ENCODE results near the gene FAM149A. TPM values are rescaled to one million over a fixed set of nuclear protein-coding genes. Genes with fewer than 3 reads are reported as not detected.

Gene FAM149A
- total and polyA plus RNA-seq, 10 of the 15 experiments (the other 5 are each of a cell fraction or from before 2014, with no cell fraction given) = 0.38 to 1.9 (median 0.99) TPM

DNA sequence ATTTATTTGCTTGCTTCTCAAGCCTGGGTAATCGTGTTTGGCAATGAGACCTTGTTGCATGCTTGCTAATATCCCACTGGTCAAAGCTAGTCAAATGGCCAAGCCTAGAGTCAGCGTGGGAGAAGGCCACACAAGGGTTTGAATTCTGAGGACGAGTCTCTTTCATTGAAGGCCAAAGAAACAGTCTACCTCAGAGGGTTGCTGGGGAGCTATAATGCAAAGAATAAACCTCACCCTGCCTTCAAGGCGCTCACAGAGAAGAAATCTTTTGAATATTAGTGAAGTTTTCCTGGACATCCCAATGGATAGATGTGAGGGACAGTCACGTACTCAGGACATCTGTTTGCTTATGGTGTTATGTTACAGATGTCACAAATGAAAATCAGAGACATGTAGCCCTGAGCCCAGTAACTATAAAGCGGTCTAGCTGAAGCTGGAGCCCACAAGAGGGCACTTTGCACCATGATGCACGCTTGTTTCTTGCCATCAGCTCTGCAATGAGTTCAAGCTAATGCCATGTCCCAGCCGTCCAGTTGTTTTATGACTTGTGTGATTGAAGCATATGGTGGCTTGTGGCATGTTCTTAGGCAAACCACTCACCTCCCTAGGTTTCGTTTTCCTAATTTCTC is 36.6 kb upstream of the FAM149A start:
- Histone ChIP-seq H3K9ac (ENCODE audit: control insufficient read depth, insufficient read depth, low read length) (no peak overlapping the region), H4K20me1 (ENCODE audit: control insufficient read depth, insufficient read depth) (no peaks in the 10 kb centered on the region), H3K79me2 (ENCODE audit: control insufficient read depth, insufficient read depth, low read length) (no peaks in the 10 kb centered on the region), H3K27me3 (replicated peaks in 1 of 2; ENCODE audit: control insufficient read depth in 2 of 2, insufficient read depth in 2 of 2, low read length in 1 of 2) (peaks cover 0 to 3% of the 10 kb centered on the region in 2 experiments; a peak in 2 of 4 replicates), H3K36me3 (ENCODE audit: control insufficient read depth in 2 of 2, insufficient read depth in 2 of 2, low read length in 1 of 2) (no peaks in the 10 kb centered on the region), H3K27ac (ENCODE audit: control insufficient read depth, insufficient read depth) (no peak overlapping the region), H3K4me2 (ENCODE audit: control insufficient read depth, insufficient read depth) (peak overlapping the region; percentile 85), H3K4me1 (ENCODE audit: control insufficient read depth, insufficient read depth, low read length) (no peaks in the 10 kb centered on the region), H3K9me3 (replicated peaks; ENCODE audit: control insufficient read depth, insufficient read depth, low read length) (no peaks in the 10 kb centered on the region), H3K4me3 (no peak overlapping the region), H2AFZ (ENCODE audit: control insufficient read depth, low read depth, low read length) (peak overlapping the region; percentile 9)
- DNase-seq (ENCODE audit: low read depth, low spot score) (peak; percentile 25), ATAC-seq (peak; percentile 94), FAIRE-seq (peak; percentile 52)
- 16% methylated on average over 9 of the region's 9 CpGs for WGBS (ENCODE audit: insufficient coverage, insufficient replicate concordance, low lambda C conversion rate, missing lambda C conversion rate)
- SMC1A ChIA-PET (ENCODE audit: uncharacterized antibody, unreplicated experiment) = interaction anchor here (0.9 to 2.0 kb wide), 4 partner anchors 11 to 69 kb away, joined by 3 to 16 read pairs (median 6); no protein-coding TSS in a partner anchor
- intact Hi-C loops (cut with micrococcal nuclease; ENCODE audit: unreplicated experiment) = loop anchor here (1.0 to 2.0 kb wide), 3 partner anchors 69 to 519 kb away; no protein-coding TSS in a partner anchor
- RAD21 ChIA-PET (ENCODE audit: unreplicated experiment) = interaction anchor here (1.0 to 1.5 kb wide), 3 partner anchors 67 to 520 kb away, joined by 4 to 5 read pairs (median 5); no protein-coding TSS in a partner anchor
- POLR2A ChIA-PET = no interaction called here
- in situ Hi-C loops (cut with MboI) = loop anchor here (5.0 kb wide), 1 partner anchor 69 kb away; no protein-coding TSS in a partner anchor
- CTCF ChIA-PET = interaction anchor here (0.6 to 3.6 kb wide), 6 partner anchors 11 to 519 kb away, joined by 3 to 38 read pairs (median 4); no protein-coding TSS in a partner anchor
- TF ChIP-seq SMC3 (IDR thresholded peaks at IDR 0.05; ENCODE audit: borderline replicate concordance, low read length) (peak; percentile 54; the same call in 1 of the 2 replicates), TAF1 (IDR thresholded peaks at IDR 0.05; ENCODE audit: borderline replicate concordance, low read depth, low read length) (no peak), ESRRA (IDR thresholded peaks at IDR 0.05; ENCODE audit: low read length) (no peak), RUNX3 (IDR thresholded peaks at IDR 0.05; ENCODE audit: low read length) (no peak), YY1 (IDR thresholded peaks at IDR 0.05; ENCODE audit: low read depth, low read length) (no peak), ZSCAN29 (IDR thresholded peaks at IDR 0.05) (no peak), ATF7 (IDR thresholded peaks at IDR 0.05; ENCODE audit: low read depth) (no peak), RAD21 (IDR thresholded peaks at IDR 0.05; ENCODE audit: insufficient read depth, low read depth, low read length) (peak; percentile 60), BHLHE40 (IDR thresholded peaks at IDR 0.05; ENCODE audit: borderline replicate concordance in 1 of 2, low read depth in 2 of 2, low read length in 1 of 2) (no peak), MEF2B (IDR thresholded peaks at IDR 0.05; ENCODE audit: partially characterized antibody, poor library complexity, severe bottlenecking) (no peak), IKZF1 (conservative IDR thresholded peaks at IDR 0.05) (no peak)
- TF ChIP-seq, protein P1, sequence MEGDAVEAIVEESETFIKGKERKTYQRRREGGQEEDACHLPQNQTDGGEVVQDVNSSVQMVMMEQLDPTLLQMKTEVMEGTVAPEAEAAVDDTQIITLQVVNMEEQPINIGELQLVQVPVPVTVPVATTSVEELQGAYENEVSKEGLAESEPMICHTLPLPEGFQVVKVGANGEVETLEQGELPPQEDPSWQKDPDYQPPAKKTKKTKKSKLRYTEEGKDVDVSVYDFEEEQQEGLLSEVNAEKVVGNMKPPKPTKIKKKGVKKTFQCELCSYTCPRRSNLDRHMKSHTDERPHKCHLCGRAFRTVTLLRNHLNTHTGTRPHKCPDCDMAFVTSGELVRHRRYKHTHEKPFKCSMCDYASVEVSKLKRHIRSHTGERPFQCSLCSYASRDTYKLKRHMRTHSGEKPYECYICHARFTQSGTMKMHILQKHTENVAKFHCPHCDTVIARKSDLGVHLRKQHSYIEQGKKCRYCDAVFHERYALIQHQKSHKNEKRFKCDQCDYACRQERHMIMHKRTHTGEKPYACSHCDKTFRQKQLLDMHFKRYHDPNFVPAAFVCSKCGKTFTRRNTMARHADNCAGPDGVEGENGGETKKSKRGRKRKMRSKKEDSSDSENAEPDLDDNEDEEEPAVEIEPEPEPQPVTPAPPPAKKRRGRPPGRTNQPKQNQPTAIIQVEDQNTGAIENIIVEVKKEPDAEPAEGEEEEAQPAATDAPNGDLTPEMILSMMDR (IDR thresholded peaks at IDR 0.05 in 2 of 3, conservative IDR thresholded peaks at IDR 0.05 in 1 of 3; ENCODE audit: control insufficient read depth in 2 of 3, extremely low read depth in 1 of 3, insufficient read depth in 1 of 3, low read depth in 3 of 3, low read length in 3 of 3) = peak; percentile 54 to 55 (median 55); a peak in 5 of 6 replicates
- TF ChIP-seq, protein P2, sequence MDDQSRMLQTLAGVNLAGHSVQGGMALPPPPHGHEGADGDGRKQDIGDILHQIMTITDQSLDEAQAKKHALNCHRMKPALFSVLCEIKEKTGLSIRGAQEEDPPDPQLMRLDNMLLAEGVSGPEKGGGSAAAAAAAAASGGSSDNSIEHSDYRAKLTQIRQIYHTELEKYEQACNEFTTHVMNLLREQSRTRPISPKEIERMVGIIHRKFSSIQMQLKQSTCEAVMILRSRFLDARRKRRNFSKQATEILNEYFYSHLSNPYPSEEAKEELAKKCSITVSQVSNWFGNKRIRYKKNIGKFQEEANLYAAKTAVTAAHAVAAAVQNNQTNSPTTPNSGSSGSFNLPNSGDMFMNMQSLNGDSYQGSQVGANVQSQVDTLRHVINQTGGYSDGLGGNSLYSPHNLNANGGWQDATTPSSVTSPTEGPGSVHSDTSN (IDR thresholded peaks at IDR 0.05; ENCODE audit: insufficient replicate concordance, low read depth, low read length) = no peak
- TF ChIP-seq, protein P3, sequence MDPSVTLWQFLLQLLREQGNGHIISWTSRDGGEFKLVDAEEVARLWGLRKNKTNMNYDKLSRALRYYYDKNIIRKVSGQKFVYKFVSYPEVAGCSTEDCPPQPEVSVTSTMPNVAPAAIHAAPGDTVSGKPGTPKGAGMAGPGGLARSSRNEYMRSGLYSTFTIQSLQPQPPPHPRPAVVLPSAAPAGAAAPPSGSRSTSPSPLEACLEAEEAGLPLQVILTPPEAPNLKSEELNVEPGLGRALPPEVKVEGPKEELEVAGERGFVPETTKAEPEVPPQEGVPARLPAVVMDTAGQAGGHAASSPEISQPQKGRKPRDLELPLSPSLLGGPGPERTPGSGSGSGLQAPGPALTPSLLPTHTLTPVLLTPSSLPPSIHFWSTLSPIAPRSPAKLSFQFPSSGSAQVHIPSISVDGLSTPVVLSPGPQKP (IDR thresholded peaks at IDR 0.05; ENCODE audit: low read depth, low read length) = no peak
- no TSS peak for BruUV-seq (replicated peaks)

Measured in GM12878 (cell line).